IPS-NIHi11 (cell line): ENCODE measurements around the gene LAG3.

Experiments
- DNase-seq: peaks from one replicate; pipeline ENCODE4 v3.0.0; 2012; ENCODE audit warnings: mixed read lengths, low spot score

Gene LAG3

DNA sequence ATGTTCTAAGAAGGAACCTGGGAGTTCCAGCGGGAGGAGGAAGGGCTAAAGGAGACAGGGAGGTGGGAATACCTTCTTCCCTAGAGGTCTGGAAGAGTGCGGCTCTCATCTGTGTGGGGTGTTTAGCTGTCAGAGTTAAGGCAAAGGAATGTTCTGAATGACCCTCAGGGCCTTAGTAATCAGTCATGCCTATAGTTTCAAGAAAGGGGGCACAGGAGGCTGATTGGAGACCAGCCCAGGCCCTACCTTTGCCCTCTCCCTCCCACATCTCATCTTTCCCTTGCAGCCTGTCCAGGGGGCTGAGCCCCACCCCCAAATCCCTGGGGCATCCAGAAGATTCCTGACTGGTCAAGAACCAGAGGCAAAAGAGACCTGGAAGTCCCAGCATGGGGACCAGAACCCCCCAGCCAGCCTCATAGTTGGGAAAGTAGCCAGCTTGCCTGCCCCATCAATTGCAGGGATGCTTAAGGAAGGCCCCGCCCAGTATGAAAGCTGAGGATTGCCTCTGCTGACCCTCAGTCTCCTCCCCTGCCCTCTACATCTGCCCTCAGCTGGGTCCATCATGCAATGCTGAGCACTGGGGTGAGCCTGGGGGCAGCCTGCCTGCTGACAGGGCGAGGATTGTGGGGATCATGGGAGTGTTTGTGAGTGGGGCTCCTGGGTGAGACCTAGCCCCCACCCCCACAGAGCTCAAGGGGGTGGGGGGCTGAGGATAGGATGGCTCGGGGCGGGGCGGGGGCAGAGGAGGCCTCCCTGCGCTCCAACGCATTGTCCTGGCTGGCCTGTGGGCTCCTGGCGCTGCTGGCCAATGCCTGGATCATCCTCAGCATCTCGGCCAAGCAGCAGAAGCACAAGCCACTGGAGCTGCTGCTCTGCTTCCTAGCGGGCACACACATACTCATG, 51.1 kb downstream of the LAG3 start:
- no peak for DNase-seq

DNA sequence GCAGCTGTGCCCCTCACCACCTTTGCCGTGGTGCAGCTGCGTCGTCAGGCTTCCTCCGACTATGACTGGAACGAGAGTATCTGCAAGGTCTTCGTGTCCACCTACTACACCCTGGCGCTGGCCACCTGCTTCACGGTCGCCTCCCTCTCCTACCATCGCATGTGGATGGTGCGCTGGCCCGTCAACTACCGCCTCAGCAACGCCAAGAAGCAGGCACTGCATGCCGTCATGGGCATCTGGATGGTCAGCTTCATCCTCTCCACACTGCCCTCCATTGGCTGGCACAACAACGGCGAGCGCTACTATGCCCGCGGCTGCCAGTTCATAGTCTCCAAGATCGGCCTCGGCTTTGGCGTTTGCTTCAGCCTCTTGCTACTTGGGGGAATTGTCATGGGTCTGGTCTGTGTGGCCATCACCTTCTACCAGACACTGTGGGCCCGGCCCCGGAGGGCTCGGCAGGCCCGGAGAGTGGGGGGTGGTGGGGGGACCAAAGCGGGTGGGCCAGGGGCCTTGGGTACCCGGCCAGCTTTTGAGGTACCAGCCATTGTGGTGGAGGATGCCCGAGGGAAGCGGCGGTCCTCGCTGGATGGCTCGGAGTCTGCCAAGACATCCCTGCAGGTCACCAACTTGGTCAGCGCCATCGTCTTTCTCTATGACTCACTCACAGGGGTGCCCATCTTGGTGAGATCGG, 51.9 kb downstream of the LAG3 start:
- no peak for DNase-seq

DNA sequence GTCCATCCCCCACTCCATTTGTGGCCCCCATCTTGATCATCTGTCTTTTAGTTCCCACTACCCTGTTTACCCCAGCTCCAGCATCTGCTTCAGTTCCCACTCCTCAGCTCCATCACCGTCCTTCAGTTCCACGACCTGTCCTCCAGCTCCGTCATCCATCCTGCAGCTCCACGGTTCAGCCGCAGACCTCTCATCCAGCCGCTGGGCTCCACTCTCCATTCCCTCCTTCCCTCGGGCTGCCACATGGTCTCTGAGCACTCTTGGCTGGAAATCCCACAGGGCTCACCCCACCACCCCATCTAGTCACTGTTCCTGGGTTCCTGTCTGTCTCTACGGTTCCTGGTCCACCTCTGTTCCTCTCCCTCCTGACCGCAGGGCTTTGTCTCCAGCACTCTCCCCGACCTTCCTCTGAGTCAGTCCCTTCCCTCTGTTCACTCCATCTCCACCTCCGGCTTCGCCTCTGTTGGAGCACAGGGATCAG, 52.6 kb downstream of the LAG3 start:
- DNase-seq, result no peak

DNA sequence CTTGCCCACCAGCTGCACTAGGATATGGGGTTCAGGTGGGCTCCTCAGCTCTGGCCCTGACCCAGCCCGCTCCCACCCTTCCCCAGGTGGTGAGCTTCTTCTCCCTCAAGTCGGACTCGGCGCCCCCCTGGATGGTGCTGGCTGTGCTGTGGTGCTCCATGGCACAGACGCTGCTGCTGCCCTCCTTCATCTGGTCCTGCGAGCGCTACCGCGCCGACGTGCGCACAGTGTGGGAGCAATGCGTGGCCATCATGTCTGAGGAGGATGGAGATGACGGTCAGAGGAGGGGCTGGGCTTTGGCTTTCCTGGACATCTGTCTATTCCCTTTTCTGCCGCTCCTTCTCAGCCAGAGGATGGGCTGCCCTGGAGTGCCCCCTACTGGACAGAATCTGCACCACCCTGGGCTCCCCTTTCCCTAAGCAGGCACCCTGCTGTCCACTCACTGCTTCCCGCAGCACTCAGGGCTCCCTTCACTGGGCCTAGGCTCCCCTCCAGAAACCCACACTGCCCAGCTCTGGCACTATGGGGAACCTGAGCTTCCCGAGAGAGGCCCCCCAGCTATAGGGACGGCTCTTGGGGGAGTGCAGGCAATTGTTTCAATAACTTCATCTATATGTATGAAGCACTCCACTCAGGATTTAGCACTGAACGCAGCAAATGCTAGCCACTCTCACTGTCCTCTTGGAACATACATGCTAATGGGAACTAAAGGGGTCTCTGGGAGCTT, 53.2 kb downstream of the LAG3 start:
- DNase-seq, result peak; percentile 85

DNA sequence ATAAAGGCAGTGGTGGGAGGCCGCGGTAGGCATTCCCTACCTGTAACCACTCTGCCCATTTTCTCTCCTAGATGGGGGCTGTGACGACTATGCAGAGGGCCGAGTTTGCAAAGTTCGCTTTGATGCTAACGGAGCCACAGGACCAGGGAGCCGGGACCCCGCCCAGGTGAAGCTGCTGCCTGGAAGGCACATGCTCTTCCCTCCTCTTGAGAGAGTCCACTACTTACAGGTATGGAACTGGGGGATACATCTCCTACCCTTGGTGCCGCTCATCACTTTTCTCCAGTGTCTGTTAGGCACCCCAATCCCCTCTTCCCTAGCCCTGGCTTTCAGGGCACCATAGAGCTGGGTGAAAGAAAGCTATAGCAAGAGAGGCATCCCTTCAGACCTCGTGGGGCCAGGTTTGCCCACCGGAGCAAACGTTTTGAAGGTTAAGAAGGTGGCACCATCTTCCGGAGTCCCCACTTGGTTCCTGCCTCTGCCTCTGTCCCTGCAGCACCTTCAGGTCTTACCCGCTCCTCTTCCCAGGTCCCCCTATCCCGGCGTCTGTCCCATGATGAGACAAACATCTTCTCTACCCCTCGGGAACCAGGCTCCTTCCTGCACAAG, 53.9 kb downstream of the LAG3 start:
- no peak for DNase-seq

DNA sequence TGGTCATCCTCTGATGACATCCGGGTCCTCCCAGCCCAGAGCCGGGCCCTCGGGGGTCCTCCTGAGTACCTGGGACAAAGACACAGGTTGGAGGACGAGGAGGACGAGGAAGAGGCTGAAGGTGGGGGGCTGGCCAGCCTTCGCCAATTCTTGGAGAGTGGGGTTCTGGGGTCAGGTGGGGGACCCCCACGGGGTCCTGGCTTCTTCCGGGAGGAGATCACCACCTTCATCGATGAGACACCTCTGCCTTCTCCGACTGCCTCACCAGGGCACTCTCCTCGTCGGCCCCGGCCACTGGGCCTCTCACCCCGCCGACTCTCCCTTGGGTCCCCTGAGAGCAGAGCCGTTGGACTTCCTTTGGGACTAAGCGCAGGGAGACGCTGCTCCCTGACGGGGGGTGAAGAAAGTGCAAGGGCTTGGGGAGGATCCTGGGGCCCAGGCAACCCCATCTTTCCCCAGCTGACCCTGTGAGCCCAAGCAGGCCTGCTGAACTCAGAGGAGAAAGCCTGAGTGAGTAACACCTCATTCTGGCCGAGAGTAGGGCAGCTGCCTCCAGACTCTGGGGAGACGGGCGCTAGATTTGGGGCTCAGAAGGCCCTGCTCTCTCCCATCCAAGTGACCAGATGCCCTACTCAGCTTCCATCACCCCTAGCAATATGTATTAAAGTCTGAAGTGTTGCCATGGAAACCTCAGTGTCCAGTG, 54.6 kb downstream of the LAG3 start:
- DNase-seq, result no peak

DNA sequence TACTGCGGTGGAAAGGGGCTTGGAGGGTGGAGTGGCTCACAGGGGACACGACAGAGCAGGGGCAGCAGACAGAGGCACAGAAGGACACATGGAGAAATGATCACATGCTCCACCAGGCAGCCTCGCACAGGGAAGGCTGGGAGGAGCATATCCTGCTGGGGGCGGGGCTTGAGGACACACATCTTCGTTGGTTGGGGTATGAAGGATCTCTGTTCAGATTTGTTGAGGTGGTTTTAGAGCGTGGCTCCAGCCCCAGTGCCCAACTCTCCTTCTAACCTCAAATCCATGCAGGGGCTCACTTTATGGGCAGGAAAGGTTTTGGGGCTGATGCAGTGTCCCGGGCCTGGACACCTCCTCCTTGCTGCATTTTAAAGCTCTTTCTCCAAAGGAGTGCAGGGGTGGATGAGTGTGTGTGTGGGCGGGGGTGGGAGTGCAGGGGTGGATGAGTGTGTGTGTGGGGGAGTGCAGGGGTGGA, 55.2 kb downstream of the LAG3 start:
- DNase-seq, result peak; percentile 86
